SJSA1 (cell line): ENCODE measurements around the gene AKAP13. TPM values are rescaled to one million over a fixed set of nuclear protein-coding genes. Genes with fewer than 3 reads are reported as not detected.

Experiments used
- DNase-seq, 2 experiments: peaks; one replicate each; pipeline ENCODE4 v3.0.0-alpha.2; 2015 to 2020; ENCODE audit warnings: low spot score in 2 of 2, low read depth in 1 of 2
- H3K27ac ChIP-seq: fragments of 250-450 bp; sonication (Bioruptor Pico); 2 replicates; pipeline ENCODE4 v1.5.1; 2020; ENCODE audit warnings: mild to moderate bottlenecking, moderate library complexity
- H3K27me3 ChIP-seq: fragments of 250-450 bp; sonication (Bioruptor Pico); replicated peaks from 2 replicates; pipeline ENCODE4 v1.5.1; 2020; ENCODE audit warnings: mild to moderate bottlenecking, moderate library complexity
- H3K36me3 ChIP-seq: fragments of 250-450 bp; sonication (Bioruptor Pico); 2 replicates; pipeline ENCODE4 v1.5.1; 2020; ENCODE audit warnings: mild to moderate bottlenecking
- H3K4me1 ChIP-seq: fragments of 250-450 bp; sonication (Bioruptor Pico); replicated peaks from 2 replicates; pipeline ENCODE4 v1.6.1; 2021; ENCODE audit warnings: mild to moderate bottlenecking
- H3K4me3 ChIP-seq: fragments of 250-450 bp; sonication (Bioruptor Pico); 2 replicates; pipeline ENCODE4 v1.5.1; 2020; ENCODE audit warnings: mild to moderate bottlenecking
- H3K9me3 ChIP-seq: fragments of 250-450 bp; sonication (Bioruptor Pico); replicated peaks from 2 replicates; pipeline ENCODE4 v1.5.1; 2020; ENCODE audit warnings: mild to moderate bottlenecking
- total RNA-seq: library from RNA; depleted of rRNA; stranded (reverse); fragments of >200 nt; shearing (Covaris generic); gene quantifications from 2 replicates; pipeline ENCODE4 v1.2.3, GENCODE V29; 2014

Gene AKAP13
- total RNA-seq, 1 experiment from 2014 or later, result 65.4 TPM

DNA sequence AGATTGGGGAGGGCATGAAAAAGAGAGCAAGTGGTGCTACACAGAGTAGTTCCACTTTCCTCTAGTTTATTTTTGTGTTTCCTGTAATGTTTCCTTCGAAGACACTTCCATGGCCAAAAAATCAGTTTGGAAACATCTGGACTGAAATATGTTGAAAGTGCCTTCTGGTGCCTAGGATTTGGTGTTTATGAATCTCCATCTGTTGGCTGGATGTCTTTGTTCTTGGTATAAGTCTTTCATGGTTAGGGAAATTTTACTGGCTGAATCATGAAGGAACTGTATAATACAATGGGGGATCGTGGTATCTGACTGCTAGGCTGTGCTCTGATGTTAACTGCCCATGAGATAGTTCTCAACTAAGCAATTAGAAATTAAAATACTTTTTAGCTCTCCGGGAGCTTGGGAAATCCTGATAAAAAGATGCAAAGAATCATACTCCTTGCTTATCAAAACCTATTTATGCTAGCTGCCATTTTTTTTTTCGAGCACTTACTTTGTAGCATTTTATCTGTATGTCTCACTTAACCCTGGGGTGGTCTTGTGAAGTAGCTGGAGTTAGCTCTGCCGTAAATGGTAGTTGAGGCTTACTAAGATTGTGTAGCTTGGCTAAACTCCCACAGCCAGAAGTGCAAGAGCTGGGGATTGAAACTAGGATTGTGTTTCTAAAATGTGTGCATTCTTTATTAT is 21.9 kb downstream of the AKAP13 start:
- Histone ChIP-seq H3K36me3 (no peaks in the 10 kb centered on the region), H3K27me3 (no peaks in the 10 kb centered on the region), H3K9me3 (no peaks in the 10 kb centered on the region), H3K27ac (peak overlapping the region; percentile 62), H3K4me3 (peak overlapping the region; percentile 5; the same call in 1 of the 2 replicates), H3K4me1 (peaks cover 63% of the 10 kb centered on the region)
- peak; percentile 52 to 81 for DNase-seq

DNA sequence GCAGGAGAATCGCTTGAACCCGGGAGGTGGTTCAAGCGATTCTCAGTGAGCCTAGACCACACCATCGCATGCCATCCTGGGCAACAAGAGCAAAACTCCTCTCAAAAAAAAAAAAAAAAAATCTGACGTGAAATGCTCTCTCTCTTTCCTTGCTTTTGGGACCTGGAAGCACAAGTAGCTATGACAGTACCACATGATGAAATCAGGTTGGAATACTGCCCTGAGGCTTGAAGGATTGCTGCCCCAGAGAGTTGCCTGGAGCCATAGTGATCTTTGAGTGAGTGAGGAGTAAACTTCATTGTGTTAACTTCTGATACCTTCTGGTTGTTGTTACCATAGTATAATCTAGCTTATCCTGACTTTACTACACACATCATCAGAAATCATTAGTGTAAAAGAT is 23.3 kb downstream of the AKAP13 start:
- Histone ChIP-seq H3K4me3 (no peak overlapping the region), H3K27me3 (no peaks in the 10 kb centered on the region), H3K9me3 (no peaks in the 10 kb centered on the region), H3K36me3 (no peaks in the 10 kb centered on the region; the same call in 1 of the 2 replicates), H3K4me1 (peaks cover 77% of the 10 kb centered on the region), H3K27ac (peak overlapping the region; percentile 62)
- DNase-seq, result peak in 1 of 2 experiments; percentile 46

DNA sequence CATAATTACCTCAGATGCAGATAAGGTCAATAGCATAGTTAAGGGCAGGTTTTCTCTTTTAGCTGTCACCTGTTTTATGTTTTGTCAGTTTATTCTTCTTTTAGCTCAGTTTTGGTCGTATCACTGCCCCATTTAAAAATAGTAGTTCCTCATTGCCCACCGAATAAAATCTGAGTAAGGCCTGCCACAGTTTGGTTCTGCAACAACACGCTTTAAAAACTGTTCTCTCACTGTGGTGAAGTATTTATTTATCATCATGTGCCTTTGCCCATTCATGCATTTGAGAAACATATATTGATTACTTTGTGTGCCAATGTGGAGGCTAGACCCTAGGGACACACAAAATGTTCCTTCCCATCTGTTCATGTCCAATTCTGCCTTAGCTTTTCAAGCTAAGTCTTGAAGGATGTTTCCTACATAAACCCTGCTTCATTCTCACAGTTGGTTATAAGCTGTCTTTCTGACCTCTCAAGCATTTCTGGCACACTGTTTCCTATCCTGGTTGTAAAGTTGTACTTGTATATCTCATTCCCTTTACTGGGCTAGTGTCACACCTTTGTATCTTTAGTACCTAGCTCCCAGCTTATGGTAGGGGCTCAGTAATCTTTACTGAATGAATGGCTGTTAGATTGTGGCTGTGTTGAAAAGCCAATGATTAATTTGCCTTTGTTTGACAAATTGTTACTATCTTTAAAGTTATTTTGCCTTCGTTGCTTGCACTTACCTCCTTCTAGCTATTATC is 23.9 kb downstream of the AKAP13 start:
- Histone ChIP-seq H3K4me1 (peaks cover 79% of the 10 kb centered on the region), H3K36me3 (no peaks in the 10 kb centered on the region; the same call in 1 of the 2 replicates), H3K27me3 (no peaks in the 10 kb centered on the region), H3K27ac (peak overlapping the region; percentile 62), H3K4me3 (no peak overlapping the region), H3K9me3 (no peaks in the 10 kb centered on the region)
- no peak for DNase-seq

DNA sequence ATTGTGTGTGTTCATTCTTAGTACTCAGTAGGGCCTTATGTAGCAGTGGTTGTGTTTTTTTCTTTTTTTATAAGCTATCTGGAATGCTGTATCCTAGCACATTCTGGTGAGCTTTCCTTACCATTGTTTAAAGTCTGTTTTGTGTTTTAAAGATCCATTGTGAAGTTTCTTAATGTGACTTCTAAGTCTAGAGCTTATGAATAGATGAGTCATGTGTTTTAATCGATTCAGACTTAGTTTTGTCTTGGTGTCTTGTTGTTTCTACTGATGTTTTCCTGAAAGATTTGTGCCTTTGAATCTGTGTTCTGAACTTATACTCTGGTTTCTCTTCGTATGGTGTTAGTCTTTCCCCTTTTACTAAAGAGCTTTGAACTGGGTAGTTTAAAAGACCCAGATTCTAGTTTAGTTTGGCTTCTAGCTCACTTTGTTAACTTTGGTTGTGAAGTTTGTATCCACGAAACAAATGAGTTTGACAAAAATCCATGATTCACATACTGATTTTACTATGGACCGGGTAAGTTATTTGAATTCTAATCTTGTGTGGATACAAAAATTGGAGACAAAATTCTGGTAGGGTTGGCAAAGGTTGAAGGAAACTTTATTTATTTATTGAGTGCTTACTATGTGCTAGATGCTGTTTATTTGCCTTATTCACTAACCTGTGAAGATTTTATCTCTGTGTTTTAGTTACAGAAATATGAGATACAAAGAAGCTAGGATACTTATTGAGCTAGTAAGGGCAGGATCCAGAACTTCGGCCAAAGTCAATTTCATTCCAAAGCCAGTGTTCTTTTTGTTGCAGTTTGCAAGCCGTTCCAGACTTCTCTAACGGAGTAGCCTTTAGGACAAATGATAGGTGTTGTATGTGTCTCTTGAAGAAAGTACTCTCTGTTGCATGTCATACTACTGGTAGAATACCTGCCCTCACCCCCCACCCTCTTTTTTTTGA is 24.8 kb downstream of the AKAP13 start:
- Histone ChIP-seq H3K36me3 (no peaks in the 10 kb centered on the region; the same call in 1 of the 2 replicates), H3K4me3 (no peak overlapping the region), H3K9me3 (no peaks in the 10 kb centered on the region), H3K27me3 (no peaks in the 10 kb centered on the region), H3K27ac (peak overlapping the region; percentile 62), H3K4me1 (peaks cover 79% of the 10 kb centered on the region)
- peak in 1 of 2 experiments; percentile 80 for DNase-seq

DNA sequence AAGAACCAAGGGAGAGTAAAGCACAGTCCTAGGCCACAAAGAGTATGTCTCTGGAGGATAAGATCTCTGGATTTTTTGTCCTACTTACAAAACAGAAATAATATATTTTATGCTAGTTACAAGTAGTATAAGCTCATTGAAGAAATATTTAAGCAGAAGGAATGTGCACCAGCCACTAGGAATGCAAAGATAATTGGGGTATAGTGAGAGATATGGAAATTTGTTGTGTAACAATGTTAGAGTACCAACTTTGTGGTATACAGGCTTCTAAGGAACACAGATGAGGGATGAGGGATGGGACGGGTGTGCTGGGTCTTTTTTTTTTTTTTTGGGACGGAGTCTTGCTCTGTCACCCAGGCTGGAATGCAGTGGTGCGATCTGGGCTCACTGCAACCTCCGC is 26.5 kb downstream of the AKAP13 start:
- Histone ChIP-seq H3K4me3 (no peak overlapping the region), H3K27me3 (no peaks in the 10 kb centered on the region), H3K36me3 (no peaks in the 10 kb centered on the region; the same call in 1 of the 2 replicates), H3K9me3 (no peaks in the 10 kb centered on the region), H3K27ac (peak overlapping the region; percentile 63), H3K4me1 (peaks cover 72% of the 10 kb centered on the region)
- peak in 1 of 2 experiments; percentile 44 for DNase-seq

DNA sequence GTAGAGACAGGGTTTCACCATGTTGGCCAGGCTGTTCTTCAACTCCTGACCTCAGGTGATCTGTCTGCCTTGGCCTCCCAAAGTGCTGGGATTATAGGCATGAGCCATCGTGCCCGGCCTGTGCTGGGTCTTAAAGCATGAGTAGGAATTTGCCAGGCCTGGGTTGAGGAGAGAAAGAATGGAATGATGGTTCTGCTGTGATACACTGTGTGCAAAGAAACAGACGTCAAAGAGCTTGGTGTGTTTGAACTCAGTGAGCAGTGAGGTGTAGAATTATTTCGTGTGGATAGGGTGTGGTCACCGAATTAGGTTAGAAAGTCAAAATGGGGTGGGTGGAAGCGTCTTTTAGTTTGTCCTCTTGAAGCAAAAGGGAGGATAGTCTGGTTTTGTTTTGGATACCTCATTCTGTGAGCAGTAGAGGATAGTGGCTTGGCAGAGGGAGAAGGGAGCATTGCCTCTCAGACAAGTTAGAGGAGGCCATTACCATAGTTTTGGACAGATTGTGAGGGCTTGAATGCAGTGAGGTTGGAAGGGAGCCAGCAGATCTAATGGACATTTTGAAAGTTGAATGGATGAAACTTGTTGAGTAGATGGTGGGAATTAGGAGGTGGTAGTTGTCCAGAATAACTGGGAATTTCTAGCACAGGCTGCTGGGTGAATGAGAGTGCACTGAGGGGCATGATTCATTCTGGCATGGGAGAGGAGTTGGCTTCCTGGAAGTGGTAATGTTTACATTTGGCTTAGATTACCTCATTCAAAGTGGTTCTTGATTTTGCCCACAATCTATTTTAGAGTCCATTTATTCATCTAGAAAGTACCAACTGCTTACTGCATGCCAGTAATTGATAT is 27.2 kb downstream of the AKAP13 start:
- Histone ChIP-seq H3K9me3 (no peaks in the 10 kb centered on the region), H3K4me3 (no peak overlapping the region), H3K4me1 (peaks cover 71% of the 10 kb centered on the region), H3K27ac (peak overlapping the region; percentile 63), H3K36me3 (no peaks in the 10 kb centered on the region; the same call in 1 of the 2 replicates), H3K27me3 (no peaks in the 10 kb centered on the region)
- DNase-seq, result peak; percentile 78 to 79

DNA sequence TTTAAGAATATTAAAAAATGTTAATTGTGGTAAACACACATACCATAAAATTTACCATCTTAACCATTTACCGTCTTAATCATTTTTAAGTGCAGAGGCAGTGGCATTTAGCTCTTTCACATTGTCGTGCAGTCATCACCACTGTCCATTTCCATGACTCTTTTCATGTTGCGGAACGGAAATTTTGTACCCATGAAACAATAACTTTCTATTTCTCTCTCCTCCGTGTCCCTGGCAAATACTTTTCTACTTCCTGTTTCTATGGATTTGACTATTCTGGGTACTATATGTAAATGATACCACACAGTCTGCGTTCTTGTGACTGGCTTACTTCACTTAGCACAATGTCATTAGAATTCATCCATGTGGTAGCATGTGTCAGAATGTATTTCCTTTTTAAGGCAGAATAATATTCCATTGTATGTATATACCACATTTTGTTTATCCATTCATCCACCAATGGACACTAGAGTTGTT is 27.9 kb downstream of the AKAP13 start:
- Histone ChIP-seq H3K4me1 (peaks cover 71% of the 10 kb centered on the region), H3K27ac (peak overlapping the region; percentile 63), H3K27me3 (no peaks in the 10 kb centered on the region), H3K36me3 (no peaks in the 10 kb centered on the region; the same call in 1 of the 2 replicates), H3K4me3 (no peak overlapping the region), H3K9me3 (no peaks in the 10 kb centered on the region)
- no peak for DNase-seq

DNA sequence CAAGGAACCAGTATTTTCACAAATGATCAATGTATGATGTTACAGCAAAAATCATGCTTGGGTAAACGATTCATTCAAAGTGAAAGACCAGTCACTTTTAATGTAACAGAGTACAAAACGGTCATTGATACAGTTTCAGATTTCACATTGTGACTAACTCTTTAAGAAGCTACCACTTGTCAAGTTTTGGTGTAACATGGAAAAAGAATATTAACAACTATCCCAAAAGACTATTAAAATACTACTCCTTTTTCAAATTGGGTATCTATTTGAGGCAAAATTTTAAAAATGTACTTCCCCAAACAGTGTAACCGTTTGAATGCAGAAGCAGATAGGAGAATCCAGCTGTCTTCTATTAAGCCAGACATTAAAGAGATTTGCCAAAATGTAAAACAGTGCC is 31.7 kb downstream of the AKAP13 start:
- H3K36me3 ChIP-seq, result no peaks in the 10 kb centered on the region; the same call in 1 of the 2 replicates
- no peak for DNase-seq
- H3K27me3 ChIP-seq, result no peaks in the 10 kb centered on the region
- peaks cover 60% of the 10 kb centered on the region for H3K4me1 ChIP-seq
- H3K9me3 ChIP-seq, result no peaks in the 10 kb centered on the region
- H3K4me3 ChIP-seq, result no peak overlapping the region
- H3K27ac ChIP-seq, result peak overlapping the region; percentile 36

DNA sequence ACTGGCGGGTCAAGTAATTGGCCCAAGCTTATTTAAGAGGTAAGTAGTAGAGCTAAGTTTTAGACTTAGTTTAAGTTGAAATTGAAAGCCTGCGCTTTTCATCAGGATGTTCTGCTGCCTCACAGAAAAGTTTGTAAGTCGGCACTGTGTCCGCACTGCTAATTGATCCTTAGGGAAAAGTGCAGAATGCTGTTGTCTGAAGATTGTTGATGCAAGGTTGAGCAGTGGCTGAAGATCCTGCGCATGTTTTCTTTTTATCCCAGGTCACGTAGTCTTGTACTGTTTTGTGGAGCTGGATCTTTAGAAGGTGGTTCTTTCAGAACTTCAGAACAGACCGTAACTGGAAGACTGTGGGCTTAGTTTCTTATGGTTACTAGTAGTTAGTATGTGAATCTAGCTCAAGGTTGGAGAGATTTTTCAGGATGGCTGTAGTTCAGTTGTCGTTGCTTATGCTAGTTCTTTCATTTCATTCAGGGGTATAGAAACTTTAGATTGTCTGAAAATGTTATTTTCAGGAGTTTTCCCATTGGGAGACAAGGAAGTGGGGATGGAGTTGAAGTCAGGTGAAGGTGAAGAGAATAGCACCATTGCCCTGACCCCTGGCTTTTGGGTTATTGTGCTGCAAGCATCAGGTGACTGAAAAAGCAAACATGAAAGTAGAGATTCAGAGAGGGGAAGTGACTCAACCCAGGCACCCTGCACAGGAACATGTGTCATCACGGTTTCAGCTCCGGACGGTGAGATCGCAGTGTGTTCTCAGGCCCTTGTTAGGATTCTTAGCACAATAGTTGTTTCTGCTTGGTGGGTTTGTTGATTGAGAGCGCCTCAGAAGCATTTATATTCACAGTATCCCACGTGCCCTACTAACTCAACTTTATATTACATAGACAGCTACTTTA is 32.8 kb downstream of the AKAP13 start:
- DNase-seq, result peak; percentile 84 to 89
- Histone ChIP-seq H3K4me1 (peaks cover 52% of the 10 kb centered on the region), H3K36me3 (no peaks in the 10 kb centered on the region; the same call in 1 of the 2 replicates), H3K9me3 (no peaks in the 10 kb centered on the region), H3K27me3 (no peaks in the 10 kb centered on the region), H3K4me3 (no peak overlapping the region), H3K27ac (peak overlapping the region; percentile 59)

DNA sequence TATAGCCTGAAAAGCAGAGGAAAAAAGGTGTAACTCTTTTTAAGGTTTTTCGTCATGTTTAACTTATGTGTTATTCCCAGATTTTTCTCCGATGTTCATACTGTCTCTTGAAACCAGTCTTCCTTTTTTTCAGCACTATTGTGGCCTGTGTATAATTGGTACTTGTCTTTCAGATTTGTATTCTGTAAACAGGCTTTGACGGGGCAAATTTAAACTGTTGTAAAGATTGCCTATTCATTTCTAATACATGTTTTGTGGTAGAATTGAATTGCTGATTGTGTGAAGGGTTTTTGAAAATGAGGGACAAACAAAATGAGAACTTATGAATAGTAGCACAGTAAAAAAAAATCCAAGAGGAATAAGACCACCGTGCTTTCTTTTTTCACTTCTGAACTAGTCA is 33.6 kb downstream of the AKAP13 start:
- no peaks in the 10 kb centered on the region for H3K27me3 ChIP-seq
- H3K36me3 ChIP-seq, result no peaks in the 10 kb centered on the region
- peak overlapping the region; percentile 49 for H3K27ac ChIP-seq
- H3K9me3 ChIP-seq, result no peaks in the 10 kb centered on the region
- peaks cover 47% of the 10 kb centered on the region for H3K4me1 ChIP-seq
- peak in 1 of 2 experiments; percentile 8 for DNase-seq
- H3K4me3 ChIP-seq, result no peak overlapping the region

DNA sequence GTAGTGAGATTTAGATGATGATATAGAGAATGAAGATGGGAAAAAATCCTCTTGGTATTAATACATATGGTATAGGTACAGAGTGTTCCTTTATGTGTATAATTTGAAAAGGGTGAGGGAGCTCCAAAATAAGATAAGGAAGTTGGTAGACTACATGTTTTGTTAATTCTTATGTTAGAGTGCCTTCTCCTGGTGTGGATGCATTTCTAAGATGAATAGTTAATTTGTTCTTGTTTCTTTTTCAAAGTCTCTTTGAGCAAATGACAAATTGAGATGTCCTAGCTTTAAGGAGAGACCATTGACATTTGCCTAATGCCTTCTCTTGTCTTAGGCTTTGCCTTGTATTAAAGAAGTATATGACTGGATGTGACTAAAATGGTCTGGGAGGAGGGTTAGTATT is 34.1 kb downstream of the AKAP13 start:
- H3K36me3 ChIP-seq, result no peaks in the 10 kb centered on the region
- no peak overlapping the region for H3K4me3 ChIP-seq
- H3K27me3 ChIP-seq, result no peaks in the 10 kb centered on the region
- H3K9me3 ChIP-seq, result no peaks in the 10 kb centered on the region
- DNase-seq, result peak in 1 of 2 experiments; percentile 30
- peak overlapping the region; percentile 49 for H3K27ac ChIP-seq
- H3K4me1 ChIP-seq, result peaks cover 50% of the 10 kb centered on the region

DNA sequence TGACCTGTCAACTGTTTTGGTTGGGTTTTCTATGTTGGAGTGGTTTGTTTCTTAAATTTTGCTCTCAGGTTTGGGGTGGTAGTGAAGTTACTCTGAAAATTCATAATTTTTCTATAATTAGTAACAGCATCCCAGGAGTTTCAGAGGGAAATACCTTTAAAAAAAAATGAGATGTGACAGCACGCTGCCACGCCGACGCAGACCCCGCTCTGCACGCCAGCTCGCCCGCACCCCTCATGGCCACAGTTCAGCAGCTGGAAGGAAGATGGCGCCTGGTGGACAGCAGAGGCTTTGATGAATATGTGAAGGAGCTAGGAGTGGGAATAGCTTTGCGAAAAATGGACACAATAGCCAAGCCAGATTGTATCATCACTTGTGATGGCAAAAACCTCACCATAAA is 34.6 kb downstream of the AKAP13 start:
- Histone ChIP-seq H3K27ac (peak overlapping the region; percentile 49; the same call in 1 of the 2 replicates), H3K27me3 (no peaks in the 10 kb centered on the region), H3K4me3 (no peak overlapping the region), H3K36me3 (no peaks in the 10 kb centered on the region), H3K9me3 (no peaks in the 10 kb centered on the region), H3K4me1 (peaks cover 50% of the 10 kb centered on the region)
- no peak for DNase-seq
